Ovary (tissue), 3 donors: Measurements from ENCODE around the gene NLE1.

ENCODE experiments used
- EP300 ChIP-seq: sonication (generic); formaldehyde crosslinking; IDR thresholded peaks from one replicate; pipeline ENCODE4 v1.6.1; 2017; ENCODE audit warnings: antibody characterized with exemption
- POLR2A ChIP-seq: fragments of 450-650 bp; IDR thresholded peaks from one replicate; pipeline ENCODE4 v1.6.1; 2017; ENCODE audit warnings: antibody characterized with exemption, mild to moderate bottlenecking, moderate library complexity
- TF ChIP-seq, protein P1 (sequence below), 3 donors: fragments of 450-650 bp in 2 of 3; fragments of 200-600 bp in 1 of 3; IDR thresholded peaks; one replicate each; pipeline versions ENCODE4 v1.5.1 to v1.8.0; 2016 to 2022; ENCODE audit warnings: antibody characterized with exemption in 3 of 3, mild to moderate bottlenecking in 1 of 3
- donor health status: DM: no; HTN: no; CAD: no.

DNA sequence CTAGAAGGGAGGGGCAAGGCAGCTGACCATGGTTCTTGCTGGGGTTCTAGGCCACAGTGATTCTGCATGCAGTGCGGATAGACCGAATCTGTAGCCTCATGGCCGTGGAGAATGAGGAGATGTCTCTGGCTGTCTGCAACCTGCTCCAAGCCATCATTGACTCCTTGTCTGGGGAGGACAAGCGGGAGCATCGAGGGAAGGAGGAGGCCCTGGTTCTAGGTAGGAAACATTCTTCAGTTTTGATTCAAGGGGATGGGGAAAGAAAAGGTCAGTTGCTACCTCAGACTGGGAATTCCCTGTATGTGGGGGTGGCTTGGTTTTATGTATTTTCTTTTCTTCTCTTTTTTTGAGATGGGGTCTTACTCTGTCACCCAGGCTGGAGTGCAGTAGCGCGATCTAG lies 13.1 kb upstream of the NLE1 start:
- TF ChIP-seq, protein P1, sequence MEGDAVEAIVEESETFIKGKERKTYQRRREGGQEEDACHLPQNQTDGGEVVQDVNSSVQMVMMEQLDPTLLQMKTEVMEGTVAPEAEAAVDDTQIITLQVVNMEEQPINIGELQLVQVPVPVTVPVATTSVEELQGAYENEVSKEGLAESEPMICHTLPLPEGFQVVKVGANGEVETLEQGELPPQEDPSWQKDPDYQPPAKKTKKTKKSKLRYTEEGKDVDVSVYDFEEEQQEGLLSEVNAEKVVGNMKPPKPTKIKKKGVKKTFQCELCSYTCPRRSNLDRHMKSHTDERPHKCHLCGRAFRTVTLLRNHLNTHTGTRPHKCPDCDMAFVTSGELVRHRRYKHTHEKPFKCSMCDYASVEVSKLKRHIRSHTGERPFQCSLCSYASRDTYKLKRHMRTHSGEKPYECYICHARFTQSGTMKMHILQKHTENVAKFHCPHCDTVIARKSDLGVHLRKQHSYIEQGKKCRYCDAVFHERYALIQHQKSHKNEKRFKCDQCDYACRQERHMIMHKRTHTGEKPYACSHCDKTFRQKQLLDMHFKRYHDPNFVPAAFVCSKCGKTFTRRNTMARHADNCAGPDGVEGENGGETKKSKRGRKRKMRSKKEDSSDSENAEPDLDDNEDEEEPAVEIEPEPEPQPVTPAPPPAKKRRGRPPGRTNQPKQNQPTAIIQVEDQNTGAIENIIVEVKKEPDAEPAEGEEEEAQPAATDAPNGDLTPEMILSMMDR (IDR thresholded peaks at IDR 0.05): no peak
- TF ChIP-seq POLR2A (no peak), EP300 (no peak)
